ENCODE data around the gene PPP1R3E. TPM values are rescaled to one million over a fixed set of nuclear protein-coding genes. Genes with fewer than 3 reads are reported as not detected.

The PPP1R3E gene
- total and polyA plus RNA-seq, 2 of the 13 experiments (the other 11 are each of a cell fraction or from before 2014, with no cell fraction given): 16.5 to 26.5 TPM

DNA sequence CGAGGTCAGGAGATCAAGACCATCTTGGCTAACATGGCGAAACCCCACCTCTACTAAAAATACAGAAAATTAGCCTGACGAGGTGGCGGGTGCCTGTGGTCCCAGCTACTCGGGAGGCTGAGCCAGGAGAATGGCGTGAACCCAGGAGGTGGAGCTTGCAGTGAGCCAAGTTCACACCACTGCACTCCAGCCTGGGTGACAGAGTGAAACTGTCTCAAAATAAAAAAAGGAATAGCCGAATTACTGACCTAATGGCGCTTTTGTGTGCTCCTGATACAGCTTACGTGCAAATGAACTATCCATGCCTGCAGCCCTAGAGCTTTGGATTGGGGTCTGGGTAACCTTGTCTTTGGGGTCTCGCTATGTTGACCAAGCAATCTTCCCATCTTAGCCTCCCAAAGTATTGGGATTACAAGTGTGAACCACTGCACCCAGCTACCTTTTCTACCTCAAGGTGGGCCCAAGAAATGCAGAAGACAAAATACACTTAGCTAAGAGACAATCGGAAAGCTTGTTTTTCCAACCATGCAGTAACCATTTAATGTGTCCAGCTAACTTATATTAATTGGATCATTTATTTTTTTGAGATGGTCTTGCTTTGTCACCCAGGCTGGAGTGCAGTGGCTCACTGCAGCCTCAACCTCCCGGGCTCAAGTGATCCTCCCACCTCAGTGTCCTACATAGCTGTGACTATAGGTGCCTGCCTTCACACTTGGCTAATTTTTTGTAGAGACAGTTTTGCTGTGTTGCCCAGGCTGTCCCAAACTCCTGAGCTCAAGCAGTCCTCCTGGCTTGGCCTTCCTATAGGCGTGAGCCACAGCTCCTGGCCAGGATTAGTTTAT lies 24.1 kb upstream of the PPP1R3E start (continued):
- TF ChIP-seq, protein P1, sequence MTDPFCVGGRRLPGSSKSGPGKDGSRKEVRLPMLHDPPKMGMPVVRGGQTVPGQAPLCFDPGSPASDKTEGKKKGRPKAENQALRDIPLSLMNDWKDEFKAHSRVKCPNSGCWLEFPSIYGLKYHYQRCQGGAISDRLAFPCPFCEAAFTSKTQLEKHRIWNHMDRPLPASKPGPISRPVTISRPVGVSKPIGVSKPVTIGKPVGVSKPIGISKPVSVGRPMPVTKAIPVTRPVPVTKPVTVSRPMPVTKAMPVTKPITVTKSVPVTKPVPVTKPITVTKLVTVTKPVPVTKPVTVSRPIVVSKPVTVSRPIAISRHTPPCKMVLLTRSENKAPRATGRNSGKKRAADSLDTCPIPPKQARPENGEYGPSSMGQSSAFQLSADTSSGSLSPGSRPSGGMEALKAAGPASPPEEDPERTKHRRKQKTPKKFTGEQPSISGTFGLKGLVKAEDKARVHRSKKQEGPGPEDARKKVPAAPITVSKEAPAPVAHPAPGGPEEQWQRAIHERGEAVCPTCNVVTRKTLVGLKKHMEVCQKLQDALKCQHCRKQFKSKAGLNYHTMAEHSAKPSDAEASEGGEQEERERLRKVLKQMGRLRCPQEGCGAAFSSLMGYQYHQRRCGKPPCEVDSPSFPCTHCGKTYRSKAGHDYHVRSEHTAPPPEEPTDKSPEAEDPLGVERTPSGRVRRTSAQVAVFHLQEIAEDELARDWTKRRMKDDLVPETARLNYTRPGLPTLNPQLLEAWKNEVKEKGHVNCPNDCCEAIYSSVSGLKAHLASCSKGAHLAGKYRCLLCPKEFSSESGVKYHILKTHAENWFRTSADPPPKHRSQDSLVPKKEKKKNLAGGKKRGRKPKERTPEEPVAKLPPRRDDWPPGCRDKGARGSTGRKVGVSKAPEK (CRISPR knock-in tag; IDR thresholded peaks at IDR 0.05; ENCODE audit: borderline replicate concordance): peak; percentile 92
- TF ChIP-seq, protein P2, sequence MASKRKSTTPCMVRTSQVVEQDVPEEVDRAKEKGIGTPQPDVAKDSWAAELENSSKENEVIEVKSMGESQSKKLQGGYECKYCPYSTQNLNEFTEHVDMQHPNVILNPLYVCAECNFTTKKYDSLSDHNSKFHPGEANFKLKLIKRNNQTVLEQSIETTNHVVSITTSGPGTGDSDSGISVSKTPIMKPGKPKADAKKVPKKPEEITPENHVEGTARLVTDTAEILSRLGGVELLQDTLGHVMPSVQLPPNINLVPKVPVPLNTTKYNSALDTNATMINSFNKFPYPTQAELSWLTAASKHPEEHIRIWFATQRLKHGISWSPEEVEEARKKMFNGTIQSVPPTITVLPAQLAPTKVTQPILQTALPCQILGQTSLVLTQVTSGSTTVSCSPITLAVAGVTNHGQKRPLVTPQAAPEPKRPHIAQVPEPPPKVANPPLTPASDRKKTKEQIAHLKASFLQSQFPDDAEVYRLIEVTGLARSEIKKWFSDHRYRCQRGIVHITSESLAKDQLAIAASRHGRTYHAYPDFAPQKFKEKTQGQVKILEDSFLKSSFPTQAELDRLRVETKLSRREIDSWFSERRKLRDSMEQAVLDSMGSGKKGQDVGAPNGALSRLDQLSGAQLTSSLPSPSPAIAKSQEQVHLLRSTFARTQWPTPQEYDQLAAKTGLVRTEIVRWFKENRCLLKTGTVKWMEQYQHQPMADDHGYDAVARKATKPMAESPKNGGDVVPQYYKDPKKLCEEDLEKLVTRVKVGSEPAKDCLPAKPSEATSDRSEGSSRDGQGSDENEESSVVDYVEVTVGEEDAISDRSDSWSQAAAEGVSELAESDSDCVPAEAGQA (IDR thresholded peaks at IDR 0.05; ENCODE audit: low read depth): no peak
- TF ChIP-seq, protein P2 (CRISPR knock-in tag; IDR thresholded peaks at IDR 0.05; ENCODE audit: borderline replicate concordance): no peak
- TF ChIP-seq, protein P3, sequence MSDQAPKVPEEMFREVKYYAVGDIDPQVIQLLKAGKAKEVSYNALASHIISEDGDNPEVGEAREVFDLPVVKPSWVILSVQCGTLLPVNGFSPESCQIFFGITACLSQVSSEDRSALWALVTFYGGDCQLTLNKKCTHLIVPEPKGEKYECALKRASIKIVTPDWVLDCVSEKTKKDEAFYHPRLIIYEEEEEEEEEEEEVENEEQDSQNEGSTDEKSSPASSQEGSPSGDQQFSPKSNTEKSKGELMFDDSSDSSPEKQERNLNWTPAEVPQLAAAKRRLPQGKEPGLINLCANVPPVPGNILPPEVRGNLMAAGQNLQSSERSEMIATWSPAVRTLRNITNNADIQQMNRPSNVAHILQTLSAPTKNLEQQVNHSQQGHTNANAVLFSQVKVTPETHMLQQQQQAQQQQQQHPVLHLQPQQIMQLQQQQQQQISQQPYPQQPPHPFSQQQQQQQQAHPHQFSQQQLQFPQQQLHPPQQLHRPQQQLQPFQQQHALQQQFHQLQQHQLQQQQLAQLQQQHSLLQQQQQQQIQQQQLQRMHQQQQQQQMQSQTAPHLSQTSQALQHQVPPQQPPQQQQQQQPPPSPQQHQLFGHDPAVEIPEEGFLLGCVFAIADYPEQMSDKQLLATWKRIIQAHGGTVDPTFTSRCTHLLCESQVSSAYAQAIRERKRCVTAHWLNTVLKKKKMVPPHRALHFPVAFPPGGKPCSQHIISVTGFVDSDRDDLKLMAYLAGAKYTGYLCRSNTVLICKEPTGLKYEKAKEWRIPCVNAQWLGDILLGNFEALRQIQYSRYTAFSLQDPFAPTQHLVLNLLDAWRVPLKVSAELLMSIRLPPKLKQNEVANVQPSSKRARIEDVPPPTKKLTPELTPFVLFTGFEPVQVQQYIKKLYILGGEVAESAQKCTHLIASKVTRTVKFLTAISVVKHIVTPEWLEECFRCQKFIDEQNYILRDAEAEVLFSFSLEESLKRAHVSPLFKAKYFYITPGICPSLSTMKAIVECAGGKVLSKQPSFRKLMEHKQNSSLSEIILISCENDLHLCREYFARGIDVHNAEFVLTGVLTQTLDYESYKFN (CRISPR knock-in tag; conservative IDR thresholded peaks at IDR 0.05): no peak
- no peak for TF ChIP-seq CBX2 (IDR thresholded peaks at IDR 0.05; ENCODE audit: low read depth, low read length)
- TF ChIP-seq CBX2 (CRISPR knock-in tag; IDR thresholded peaks at IDR 0.05; ENCODE audit: low read depth): no peak
- peak; percentile 42 for TF ChIP-seq PHF5A (CRISPR knock-in tag; IDR thresholded peaks at IDR 0.05; ENCODE audit: low read depth, unreplicated experiment)
- no peak for TF ChIP-seq ZNF160 (CRISPR knock-in tag; IDR thresholded peaks at IDR 0.05)
- TF ChIP-seq ZNF383 (CRISPR knock-in tag; IDR thresholded peaks at IDR 0.05; ENCODE audit: borderline replicate concordance): no peak
- no peak for TF ChIP-seq MXD4 (CRISPR knock-in tag; IDR thresholded peaks at IDR 0.05)
- TF ChIP-seq, protein P4, sequence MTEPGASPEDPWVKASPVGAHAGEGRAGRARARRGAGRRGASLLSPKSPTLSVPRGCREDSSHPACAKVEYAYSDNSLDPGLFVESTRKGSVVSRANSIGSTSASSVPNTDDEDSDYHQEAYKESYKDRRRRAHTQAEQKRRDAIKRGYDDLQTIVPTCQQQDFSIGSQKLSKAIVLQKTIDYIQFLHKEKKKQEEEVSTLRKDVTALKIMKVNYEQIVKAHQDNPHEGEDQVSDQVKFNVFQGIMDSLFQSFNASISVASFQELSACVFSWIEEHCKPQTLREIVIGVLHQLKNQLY (CRISPR knock-in tag; IDR thresholded peaks at IDR 0.05): no peak
- TF ChIP-seq RARA (CRISPR knock-in tag; IDR thresholded peaks at IDR 0.05): peak; percentile 29; the same call in 1 of the 2 replicates
- TF ChIP-seq ZNF253 (CRISPR knock-in tag; IDR thresholded peaks at IDR 0.05; ENCODE audit: borderline replicate concordance): no peak
- no peak for TF ChIP-seq ZNF24 (IDR thresholded peaks at IDR 0.05)
- TF ChIP-seq, protein P5, sequence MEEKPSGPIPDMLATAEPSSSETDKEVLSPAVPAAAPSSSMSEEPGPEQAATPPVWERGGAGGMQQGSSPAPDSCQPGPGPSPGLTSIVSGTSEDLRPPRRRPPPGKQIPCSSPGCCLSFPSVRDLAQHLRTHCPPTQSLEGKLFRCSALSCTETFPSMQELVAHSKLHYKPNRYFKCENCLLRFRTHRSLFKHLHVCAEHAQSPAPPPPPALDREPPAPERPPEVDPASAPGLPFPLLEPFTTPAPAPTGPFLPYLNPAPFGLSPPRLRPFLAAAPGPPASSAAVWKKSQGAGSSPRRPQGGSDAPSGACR (CRISPR knock-in tag; IDR thresholded peaks at IDR 0.05): no peak
